HG02938 (cell line): ENCODE data around the gene LHPP.

Source experiments
- ATAC-seq: cut with Tn5 transposase; IDR thresholded peaks from one replicate; pipeline ENCODE4 v1.9.1; 2021; ENCODE audit warnings: mild to moderate bottlenecking, moderate library complexity; ENCODE audit not compliant: unreplicated experiment

Gene LHPP

DNA sequence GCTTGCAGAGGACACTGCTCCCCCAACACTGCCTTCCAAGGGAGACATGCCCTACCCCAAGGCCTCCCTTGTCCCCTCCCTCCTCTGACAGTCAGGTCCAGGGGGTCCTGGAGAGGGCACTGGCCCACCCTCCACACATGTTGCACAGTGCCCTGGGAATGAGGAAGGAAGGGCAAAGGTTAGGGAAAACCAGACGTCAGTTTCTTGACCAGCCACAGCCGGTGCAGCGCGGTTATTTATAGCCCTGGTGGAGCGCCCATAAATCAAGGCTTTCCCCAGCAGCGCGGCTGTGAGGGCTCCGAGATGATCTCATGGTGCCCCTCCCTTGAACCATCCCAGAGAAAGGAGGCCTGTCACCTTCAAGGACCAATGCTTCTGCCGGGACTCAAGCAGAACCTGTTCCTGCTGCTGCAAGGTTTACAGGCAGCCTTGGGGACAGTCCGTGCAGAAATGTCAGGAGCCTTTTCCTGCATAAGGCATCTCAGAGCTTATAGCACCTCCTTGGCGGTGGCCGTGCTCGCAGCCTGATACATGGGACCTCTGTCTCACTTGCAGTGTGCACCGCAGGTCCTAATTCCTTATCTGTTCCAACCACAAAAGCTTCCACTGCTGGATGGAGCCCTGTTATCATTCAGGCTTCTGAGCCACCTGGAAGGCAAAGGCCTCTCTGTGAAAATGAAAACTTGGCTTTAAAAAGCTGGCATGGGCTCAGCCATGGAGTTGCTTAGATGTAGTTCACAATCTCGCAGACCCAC, 127.3 kb downstream of the LHPP start:
- ATAC-seq = no peak

DNA sequence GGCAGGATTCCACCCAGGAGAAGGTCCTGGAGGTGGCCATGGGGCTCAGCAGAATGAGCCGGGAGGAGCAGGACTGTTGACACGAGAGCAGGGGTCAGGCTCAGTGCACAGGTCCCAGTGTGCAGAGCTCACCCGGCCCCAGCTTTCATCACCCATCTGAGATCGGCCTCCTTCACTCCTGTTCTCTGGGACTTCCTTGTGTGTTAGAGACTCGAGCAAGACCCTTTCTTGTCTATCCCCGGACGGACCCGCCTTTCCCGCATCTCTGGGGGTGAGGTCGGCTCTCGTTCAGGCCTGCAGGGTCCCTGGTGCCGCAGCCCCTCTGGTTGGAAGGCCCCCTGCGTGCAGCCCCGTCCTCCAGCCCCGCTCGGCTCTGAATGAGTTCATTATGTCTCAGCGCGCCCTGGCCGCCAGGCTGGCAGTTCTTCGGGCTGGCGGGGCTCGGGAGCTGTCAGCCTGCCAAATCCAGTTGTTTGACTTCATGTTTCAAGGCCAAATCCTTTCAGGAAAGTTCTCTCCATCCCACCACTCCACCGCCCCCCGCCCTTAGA, 127.9 kb downstream of the LHPP start:
- no peak for ATAC-seq

DNA sequence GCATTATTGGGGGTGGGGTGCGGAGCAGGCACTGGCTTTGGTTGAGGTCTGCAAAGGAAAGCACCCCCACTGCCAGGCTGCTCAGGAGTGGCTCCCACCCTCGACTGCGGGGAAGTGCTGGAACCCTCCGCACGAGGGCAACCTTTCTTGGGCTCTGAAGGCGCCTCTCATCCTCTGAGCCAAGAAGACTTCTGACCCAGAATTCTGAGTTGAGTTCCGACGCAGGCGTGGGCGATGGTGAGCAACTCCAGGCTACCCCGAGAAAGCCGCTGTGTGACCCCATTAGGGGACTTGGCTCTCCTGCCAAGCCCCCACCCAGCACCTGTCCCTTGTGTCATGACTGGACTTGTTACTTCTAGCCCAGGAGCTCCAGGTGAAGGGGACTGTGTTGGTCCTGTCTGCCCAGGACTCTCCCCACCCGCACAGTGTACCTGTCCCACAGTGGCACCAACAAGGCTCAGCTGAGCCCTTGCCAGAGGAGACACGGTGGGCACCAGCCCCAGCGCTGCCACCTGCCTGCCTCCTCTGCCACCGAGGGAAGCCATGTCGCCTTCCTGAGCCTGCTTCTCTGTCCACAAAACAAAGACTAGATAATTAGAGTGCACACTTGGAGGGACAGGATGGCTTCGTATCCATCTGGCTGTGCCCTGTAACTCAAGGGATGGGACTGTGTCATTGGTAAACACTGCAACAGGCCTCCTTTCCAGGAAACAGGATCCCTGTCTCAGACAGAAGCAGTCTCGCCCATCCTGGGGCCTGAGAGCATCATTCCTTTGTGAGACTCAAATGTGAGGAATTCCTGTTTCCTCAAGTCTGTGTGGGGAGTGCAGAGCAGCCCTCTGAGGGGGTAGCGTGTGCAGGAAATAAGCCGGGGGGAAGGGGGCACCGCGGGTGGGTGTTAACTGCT, 128.8 kb downstream of the LHPP start:
- no peak for ATAC-seq

DNA sequence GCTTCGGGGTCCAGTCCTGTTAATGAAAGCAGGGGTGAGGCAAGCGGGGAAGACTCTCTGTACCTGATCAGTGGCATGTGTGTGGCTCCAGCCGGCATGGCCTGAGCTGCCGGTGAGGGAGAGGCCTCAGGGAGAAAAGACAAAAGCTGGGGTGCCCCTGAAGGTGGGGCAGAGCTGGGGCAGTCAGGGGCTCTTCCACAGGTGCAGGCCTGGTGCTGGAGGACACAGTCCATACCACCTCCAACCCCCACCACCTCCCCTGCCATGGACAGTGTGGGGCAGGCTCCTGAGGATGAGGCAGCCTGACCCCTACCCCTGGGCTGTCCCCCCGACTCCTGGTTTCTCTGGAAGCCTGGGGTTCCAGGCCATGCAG, 129.5 kb downstream of the LHPP start:
- no peak for ATAC-seq

DNA sequence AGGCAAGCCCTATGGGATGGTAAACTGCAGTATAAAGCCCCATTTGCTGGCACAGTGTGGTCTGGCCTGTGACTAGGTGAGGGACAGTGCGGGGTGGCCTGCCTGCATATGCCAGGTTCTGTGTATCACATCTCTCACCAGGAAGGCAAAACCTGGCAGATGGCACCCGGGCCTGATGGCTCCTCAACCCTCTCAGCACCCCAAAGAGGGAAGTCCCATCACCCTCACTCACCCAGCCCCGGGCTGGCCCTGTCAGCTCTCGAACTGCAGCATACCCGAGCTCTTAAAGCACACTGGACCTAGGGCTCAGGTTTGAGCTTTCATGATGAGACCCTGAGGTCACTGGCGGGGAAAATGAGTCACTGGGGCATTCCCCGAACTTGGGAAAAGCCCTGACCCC, 130.5 kb downstream of the LHPP start:
- ATAC-seq = no peak

DNA sequence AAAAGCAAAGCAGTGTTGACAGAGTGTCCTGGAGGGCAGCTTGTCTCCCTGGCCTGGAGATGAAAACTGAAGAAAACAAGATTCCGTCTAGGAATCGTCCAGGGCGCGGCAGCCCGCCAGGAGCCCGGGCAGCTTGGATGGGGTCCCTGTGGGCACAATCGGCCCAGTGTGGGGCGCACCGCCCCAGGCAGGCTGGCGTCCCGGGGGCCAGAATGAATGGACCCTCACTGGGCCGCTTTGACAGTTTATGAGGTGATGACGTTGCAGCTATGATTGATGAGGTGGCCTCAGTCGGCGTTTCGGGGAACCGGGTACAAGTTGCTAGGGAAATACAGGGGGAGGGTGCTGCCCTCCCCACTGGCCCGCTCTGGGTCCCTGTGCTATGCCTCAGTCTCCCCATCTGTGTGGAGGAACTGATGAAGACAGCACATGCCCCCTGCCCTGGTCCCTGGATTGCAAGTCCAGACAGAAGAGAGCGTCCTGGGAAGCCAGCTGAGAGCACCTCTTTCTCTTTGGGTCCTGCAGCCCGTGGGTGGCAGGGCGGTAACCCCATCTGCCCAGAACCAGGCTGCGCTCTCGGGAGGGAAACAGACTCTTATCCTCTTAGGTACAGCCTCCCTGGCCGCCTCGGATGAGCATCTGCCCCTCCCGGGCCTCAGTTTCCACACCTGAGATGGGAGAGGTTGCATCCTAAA, 131.3 kb downstream of the LHPP start:
- no peak for ATAC-seq

DNA sequence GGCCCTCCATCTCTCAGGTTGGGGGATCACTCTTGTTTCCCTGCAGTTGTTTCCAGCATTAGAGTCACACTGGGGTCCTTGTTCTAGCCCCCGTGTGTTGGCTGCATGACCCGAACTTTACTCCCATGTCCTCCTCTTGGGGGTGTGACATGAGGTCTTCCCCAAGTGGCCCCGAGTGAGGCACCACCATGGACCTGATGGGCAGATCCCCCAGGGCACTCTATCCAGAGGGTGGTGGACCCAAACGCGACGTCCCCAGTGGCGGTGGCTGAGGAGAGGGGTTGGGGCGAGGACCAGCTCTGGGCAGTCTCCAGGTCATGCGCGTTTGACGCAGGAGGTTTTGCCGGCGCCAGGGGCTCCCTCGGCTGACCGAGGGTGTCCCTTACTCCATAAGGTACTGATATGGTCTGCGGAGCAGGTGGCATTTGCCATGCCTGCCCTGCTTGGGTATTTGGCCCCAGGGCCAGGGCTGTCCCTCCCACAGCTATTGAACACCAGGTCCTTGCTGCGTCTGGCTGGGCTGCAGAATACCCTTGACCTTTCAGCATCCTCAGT, 131.9 kb downstream of the LHPP start:
- no peak for ATAC-seq

DNA sequence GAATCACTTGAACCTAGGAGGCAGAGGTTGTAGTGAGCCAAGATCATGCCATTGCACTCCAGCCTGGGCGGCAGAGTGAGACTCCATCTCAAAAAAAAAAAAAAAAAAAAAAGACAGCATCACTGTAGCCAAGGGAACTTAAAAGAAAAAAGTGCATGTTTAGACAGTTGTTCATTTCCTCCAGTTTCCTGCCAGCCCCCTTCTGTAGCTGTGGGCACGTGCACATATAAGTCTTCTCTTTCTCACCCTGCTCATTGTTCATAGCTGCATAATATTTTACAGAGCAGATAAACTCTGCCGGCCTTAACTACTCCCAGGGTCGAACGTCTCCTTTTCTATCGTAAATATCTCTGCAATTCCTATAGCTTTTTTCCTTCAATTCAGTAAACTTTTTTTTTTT, 132.6 kb downstream of the LHPP start:
- ATAC-seq = no peak

DNA sequence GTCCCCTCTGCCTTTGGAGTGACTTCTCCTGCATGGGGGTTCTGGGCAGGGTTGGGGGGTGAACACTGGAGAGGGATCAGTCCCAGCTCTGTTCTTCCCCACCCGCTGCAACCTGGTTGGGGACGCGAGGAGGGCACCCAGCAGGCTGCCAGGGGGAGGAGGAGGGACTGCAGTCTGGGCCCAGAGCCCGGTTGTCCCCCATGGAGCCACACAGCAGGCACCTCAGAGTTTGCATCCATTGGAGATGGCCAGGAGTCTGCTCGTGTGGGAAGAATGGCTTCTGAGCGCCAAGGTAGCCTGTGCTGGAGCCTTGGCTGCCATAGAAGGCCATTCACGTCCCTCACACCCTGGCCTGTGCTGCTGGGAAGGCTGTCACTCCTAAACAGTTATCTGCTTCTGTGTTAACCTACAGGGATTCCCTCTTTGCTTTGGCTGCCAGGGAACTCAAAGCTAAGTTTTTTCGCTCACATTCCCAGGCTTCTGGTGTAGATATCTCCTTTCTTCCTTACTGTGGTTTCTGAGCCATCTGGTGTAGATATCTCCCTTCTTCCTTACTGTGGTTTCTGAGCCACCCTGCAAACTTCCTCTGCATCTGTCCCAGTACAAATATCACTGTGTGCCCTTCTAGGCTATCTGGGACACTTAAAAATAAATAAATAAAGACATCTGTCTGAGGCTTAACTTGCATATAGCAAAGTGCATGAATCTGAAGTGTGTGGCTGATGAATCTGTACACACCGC, 133.7 kb downstream of the LHPP start:
- ATAC-seq = no peak

DNA sequence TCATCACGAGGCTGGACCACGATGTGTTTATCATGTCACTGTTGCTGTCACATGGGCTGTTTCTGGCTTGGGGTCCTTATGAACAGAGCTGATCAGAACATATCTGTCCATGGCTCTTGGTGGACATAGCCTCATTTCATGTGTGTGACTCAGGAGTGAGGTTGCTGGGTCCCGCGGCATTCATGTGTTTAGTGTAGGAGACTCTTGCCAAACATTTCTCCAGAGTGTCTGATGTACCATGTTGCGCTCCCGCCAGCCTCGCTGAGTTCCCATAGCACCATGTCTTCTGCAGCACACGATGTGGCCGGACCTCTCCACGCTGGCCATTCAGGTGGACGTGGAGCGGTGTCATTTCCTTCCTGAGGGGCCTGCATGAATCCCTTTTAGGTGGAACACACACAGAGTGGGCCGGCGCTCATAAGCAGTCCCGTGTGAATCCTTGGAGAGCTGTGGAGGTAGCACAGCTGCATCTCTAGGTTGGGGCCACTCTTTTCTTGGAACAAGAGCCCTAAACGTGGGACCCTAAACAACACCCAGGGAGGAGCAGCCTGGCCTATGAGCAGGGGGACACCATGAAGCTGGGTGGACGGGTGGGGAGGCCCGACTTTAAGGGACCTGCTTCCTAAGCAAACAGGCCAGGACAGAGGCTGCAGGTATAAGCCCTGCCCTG, 134.6 kb downstream of the LHPP start:
- no peak for ATAC-seq

DNA sequence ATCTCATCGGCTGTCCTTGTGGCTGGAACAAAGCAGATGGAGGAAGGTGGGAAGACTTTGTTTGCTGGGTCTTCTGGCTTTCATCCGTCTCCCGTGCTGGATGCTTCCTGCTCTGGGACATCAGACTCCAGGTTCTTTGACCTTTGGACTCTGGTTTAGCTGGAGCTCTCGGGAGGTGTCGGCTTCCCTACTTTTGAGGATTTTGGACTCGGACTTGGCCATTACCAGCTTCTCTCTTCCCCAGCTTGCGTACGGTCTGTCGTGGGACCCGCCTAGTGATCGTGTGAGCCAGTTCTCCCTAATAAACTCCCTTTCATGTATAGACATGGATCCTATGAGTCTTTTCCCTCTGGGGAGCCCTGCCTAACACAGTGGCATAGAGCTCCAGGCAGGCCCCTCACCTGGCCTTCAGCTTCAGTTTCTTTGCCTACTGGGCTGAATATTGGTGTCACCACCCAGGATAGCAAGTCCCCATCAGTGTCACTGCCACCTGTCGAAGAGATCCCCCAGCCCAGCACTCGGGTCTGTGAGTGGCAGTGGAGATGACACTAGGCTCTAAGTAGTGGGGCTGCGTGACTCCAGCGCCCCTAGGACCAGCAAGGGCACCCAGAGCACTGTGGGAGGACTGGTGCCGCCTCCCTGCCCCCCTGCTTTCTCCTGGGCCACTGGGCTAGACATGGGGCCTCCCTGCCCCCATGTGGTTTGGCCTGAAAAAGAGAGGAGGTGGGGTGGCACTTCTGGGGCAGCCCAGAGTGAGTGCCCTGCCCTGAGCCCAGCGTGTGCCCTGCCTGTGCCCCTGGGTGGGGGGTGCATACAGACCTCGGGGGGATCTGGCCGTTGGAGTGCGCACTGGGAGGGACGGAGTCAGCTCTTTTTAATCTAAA, 135.6 kb downstream of the LHPP start:
- ATAC-seq = no peak

DNA sequence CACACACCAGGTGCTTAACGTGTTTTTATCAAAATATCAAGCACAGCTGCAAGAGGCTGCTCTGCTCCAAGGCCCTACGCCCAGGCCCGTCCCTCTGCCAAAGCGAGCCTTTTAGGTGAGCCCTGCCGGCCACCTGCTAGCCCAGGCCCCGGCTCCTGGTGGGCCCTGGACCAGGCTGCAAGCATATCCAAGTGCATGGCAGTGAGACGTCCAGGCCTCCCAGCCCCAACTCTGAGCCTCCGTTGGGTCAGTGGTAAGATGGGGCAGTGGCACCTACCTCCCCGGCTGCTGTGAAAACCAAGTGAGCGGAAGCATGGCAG, 136.2 kb downstream of the LHPP start:
- ATAC-seq = no peak

DNA sequence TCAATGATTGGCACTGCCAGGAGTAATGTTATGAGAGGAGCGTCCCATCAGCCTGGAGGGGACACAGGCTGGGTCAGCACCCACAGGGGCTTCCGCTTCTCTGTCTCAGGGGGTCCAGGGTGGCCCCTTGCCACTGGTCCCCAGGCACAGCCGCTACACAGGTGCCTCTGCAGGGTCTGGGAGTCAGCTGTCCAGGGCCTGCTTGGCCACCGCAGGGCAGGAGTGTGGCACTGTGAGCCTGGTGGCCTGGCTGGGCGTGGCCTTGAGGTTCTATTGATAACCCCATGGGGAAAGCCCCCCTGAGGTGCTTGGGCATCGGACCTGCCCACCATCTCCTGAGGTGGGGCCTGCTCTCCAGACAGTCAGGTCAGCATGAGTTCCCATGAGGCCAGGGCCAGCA, 136.6 kb downstream of the LHPP start:
- no peak for ATAC-seq

DNA sequence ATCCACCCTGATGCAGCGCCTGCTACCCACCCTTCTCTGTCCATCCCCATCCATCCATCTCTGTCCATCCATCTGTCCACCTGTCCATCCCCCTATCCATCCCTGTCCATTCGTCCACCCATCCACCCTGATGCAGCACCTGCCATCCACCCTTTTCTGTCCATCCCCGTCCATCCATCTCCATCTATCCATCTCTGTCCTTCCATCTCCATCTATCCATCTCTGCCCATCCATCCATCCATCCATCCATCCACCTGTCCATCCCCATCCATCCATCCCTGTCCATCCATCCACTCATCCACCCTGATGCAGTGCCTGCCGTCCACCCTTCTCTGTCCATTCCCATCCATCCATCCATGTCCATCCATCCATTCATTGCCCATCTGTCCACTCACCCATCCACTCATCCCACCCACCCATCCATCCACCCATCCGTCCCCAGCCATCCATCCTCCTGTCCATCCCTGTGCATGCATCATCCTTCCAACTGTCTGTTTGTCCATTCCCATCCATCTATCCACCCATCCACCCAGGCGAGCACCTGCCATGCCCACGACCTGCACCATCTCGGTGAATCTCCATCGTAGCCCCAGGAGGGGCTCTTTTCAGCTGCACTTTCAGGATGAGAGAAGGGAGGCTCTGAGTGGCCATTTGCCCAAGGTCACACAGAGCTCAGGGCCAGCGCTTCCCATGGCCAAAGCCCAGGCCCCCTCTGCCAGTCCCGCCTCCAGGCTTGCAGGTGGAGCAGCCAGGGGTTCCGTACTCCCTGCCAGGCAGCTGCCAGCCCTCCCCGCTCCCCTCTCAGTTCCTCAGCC, 137.4 kb downstream of the LHPP start:
- no peak for ATAC-seq

DNA sequence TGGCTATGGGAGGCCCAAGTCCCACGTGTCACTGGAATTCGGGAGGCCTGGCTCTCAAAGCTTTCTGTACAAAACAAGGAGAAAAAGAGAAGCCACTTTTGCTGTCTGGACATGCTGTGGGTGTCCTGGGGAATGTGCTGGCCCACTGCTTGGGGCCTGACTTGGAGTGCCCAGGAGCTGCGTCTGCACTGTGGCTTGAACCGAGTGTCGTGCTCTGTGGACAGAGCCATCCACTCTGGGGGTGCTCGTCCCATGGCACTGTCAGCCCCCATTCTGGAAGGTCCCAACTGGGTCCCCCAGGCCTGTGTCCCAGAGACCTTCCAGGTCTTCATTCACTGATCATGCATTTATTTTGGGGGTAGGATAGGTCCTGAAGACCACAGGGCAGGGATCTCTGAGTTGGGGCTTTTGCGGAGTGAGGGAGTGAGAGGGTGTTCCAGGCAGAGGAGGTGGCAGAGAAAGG, 138.0 kb downstream of the LHPP start:
- no peak for ATAC-seq

DNA sequence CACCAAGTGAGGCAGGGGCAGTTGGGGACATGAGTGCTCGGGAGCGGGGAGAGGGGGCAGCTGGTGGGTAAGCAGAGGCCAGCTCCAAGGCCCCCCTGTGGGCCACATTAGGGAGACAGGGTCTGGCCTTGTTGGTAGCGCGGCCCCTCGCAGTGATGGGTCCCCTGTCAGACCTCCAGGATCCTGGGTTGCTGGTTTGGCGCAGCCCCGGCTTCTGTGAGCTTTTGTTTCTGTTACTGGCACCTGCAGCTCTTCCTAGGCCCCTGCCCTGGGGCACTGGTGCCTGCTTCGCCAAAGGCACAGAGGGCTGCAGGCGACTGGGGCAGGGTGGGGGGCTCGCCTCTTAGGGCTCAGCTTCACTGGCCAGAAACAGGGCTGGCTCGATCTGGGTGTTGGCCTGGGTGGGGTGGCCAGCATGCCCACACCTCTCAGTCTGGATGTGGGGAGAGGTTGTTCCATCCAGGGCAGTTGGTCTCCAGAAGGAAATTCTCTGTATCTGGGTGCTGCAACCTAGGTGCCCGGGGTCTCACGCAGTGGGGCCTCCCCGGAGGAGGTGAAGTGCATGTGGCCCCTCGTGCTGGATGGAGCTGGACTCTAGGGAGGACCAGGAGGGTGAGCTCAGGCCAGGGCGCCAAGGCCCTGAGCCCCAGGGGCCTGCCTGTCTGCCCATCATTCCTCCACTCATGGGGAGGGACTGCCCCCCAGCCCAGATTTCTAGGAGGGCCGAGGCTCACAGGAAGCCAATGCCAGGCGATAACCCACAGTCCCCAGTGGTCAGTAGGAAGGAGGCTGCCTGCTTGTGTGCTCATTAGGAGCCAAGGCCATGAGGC, 138.6 kb downstream of the LHPP start:
- no peak for ATAC-seq

DNA sequence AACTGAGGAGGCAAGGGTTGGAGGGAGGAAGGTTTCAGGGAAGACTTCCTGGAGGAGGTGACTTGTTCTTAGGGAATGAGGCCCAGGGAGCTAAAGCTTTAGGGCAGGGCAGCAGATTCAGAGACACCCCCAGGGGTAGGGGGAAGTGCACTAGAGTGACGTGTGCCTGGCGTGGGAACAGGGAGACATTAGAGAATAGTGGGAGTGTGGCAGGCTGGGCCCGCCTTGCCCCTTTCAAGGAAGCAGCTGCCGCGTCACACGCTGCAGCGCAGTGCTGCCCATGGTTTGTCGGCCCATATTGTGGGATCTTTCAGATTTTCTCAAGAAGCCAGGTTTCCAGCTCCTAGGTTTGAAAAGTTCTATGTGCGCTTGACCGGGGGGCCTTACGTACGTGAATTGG, 139.4 kb downstream of the LHPP start:
- no peak for ATAC-seq
